AG04449 (cell line): ENCODE data around the gene CCND1.

Experiments
- CTCF ChIA-PET: fragments of 350-600 bp; formaldehyde crosslinking; extraction: SDS; loops from one replicate; lab custom pipeline; 2021; ENCODE audit warnings: antibody characterized with exemption; lab: Yijun Ruan, JAX
- POLR2A ChIA-PET: fragments of 400-600, 350-600 bp; formaldehyde crosslinking; extraction: SDS; loops from one replicate; lab custom pipeline; 2020; ENCODE audit warnings: antibody characterized with exemption, inconsistent platforms; lab: Yijun Ruan, JAX
- DNase-seq: peaks from one replicate; pipeline ENCODE4 v3.0.0-alpha.2; 2010; ENCODE audit warnings: low read depth, low spot score
- H3K4me3 ChIP-seq: 2 replicates; pipeline ENCODE4 v1.5.1; 2011; ENCODE audit warnings: low read depth, mild to moderate bottlenecking, control low read depth, low read length
- TF ChIP-seq, protein P1 (sequence below): IDR thresholded peaks from one replicate; pipeline ENCODE4 v1.5.1; 2011; ENCODE audit warnings: mild to moderate bottlenecking, moderate library complexity, low read length, control low read depth, inconsistent platforms; ENCODE audit not compliant: insufficient read depth; ENCODE audit errors: missing control alignments

CCND1 gene

DNA sequence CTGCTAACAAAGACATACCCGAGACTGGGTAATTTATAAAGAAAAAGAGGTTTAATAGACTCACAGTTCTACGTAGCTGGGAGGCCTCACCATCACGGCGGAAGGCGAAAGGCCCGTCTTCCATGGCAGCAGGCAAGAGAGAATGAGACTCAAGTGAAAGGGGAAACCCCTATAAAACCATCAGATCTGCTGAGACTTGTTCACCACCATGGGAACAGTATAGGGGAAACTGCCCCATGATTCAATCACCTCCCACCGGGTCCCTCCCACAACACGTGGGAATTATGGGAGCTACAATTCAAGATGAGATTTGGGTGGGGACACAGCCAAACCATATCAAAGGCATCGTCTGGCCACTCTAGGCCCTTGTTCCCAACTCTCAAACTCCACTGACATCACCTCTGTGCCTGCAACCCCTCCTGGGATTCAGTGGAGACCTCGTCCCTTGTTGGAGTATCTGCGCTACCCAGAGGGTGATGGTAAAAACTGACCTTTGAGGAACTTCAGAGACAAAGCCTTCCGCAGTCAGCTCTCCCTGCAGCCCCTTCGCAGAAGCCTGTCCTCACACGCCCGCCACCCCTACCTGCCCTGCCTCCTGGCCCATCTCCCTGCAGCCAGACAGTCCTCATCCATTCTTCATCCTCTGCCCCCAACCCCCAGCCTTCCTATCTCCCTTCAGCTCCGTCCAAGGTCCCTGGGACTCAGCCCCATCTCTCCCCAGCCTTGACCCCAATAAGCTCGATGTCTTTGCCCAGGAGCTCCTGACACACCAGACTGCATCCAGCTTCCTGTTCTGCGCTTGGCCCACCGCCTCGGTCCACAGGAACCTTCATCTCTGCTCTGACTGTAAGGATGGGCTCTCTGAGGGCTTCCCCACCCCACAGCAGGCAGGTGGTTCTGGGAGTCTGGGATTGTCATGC lies 15.8 kb downstream of the CCND1 start:
- ChIA-PET CTCF (interaction anchor here (0.6 to 8.1 kb wide), 6 partner anchors 9 to 557 kb away, joined by 3 to 84 read pairs (median 14); no protein-coding TSS in a partner anchor), POLR2A (interaction anchor here (0.9 to 2.1 kb wide), 8 partner anchors 12 to 553 kb away, joined by 3 to 8 read pairs (median 3); partner anchors contain the start of gene LTO1)
- no peak overlapping the region for H3K4me3 ChIP-seq
- DNase-seq = no peak
- TF ChIP-seq, protein P1, sequence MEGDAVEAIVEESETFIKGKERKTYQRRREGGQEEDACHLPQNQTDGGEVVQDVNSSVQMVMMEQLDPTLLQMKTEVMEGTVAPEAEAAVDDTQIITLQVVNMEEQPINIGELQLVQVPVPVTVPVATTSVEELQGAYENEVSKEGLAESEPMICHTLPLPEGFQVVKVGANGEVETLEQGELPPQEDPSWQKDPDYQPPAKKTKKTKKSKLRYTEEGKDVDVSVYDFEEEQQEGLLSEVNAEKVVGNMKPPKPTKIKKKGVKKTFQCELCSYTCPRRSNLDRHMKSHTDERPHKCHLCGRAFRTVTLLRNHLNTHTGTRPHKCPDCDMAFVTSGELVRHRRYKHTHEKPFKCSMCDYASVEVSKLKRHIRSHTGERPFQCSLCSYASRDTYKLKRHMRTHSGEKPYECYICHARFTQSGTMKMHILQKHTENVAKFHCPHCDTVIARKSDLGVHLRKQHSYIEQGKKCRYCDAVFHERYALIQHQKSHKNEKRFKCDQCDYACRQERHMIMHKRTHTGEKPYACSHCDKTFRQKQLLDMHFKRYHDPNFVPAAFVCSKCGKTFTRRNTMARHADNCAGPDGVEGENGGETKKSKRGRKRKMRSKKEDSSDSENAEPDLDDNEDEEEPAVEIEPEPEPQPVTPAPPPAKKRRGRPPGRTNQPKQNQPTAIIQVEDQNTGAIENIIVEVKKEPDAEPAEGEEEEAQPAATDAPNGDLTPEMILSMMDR = no peak

- TF ChIP-seq, protein P1 = no peak
- H3K4me3 ChIP-seq = no peak overlapping the region
- DNase-seq = no peak
- CTCF ChIA-PET = interaction anchor here (0.6 to 8.1 kb wide), 4 partner anchors 12 to 558 kb away, joined by 3 to 84 read pairs (median 26); no protein-coding TSS in a partner anchor
- POLR2A ChIA-PET = interaction anchor here (1.0 to 2.1 kb wide), 4 partner anchors 13 to 553 kb away, joined by 3 to 6 read pairs (median 4); partner anchors contain the start of gene LTO1
These were observed 16.5 kb downstream of the CCND1 start for GRCh38 chr11:69657456-69657910.

GRCh38 chr11:69657911-69658625 lies 17.1 kb downstream of the CCND1 start:
- TF ChIP-seq, protein P1 = no peak
- CTCF ChIA-PET = interaction anchor here (1.5 to 8.1 kb wide), 5 partner anchors 11 to 558 kb away, joined by 5 to 84 read pairs (median 23); no protein-coding TSS in a partner anchor
- POLR2A ChIA-PET = interaction anchor here (1.0 to 2.0 kb wide), 2 partner anchors 13 to 16 kb away, joined by 3 to 6 read pairs; no protein-coding TSS in a partner anchor
- H3K4me3 ChIP-seq = no peak overlapping the region
- no peak for DNase-seq

DNA sequence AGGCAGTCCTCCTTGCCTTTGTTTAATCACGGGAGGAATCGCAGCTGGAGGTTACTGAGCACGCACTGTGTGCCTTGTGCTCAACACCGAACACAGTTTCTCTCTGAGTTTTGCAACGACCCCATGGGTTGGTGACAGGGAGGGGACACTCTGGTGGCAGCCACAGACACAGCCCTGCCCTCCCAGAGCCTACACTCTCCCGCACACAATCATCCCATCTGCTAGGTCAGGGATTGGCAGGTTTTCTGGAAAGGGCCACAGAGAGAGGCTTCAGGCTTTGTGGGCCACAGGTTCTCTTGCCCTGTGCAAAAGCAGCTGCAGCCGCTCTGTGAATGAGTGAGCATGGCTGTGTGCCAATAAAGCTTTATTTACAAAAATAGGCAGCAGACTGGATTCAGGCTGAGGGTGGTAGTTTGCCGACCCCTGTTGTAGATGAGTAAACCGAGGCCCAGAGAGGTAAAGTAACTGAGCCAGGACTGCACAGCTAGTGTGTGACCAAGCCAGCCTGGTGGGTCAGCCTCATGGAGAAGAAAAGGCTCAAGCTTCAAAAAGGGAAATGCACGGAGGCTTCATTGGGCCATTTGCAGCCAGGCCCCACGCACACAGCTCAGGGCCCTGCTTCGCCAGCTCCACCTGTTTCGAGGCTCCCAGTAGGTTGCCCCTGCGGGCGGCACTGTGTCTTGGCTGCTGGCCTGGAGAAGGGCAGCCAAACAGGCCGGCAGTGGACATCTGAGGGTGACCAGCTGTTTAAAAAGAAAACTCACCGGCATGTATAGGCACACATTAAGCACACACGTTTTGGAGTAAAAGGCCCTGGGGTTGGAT lies 17.9 kb downstream of the CCND1 start:
- TF ChIP-seq, protein P1 = no peak
- no peak for DNase-seq
- CTCF ChIA-PET = interaction anchor here (1.5 to 8.1 kb wide), 7 partner anchors 11 to 559 kb away, joined by 3 to 84 read pairs (median 8); no protein-coding TSS in a partner anchor
- POLR2A ChIA-PET = interaction anchor here (0.6 to 2.0 kb wide), 2 partner anchors 14 to 172 kb away, joined by 5 to 6 read pairs; no protein-coding TSS in a partner anchor
- no peak overlapping the region for H3K4me3 ChIP-seq

DNA sequence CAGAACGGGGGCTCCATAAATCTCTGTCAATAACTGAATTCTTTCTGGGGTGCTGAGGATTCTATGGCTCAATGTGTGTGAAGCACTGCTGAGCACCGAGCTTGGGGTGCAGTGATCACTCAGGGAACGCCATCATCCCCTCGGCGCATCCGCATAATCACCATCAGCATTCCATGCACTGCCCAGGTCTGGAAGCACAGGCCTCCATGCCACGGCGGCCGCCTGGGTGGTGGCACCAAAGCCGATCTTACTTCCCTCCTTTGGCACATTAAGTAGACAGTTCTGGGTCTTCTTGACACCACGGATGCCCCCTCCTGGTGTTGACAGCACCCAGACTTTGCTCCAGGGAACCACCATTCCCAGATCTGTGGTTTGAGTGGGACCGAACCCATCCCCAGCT lies 18.6 kb downstream of the CCND1 start:
- POLR2A ChIA-PET = no interaction called here
- no peak overlapping the region for H3K4me3 ChIP-seq
- TF ChIP-seq, protein P1 = no peak
- CTCF ChIA-PET = interaction anchor here (1.5 to 8.1 kb wide), 6 partner anchors 10 to 560 kb away, joined by 3 to 84 read pairs (median 7); no protein-coding TSS in a partner anchor
- no peak for DNase-seq
